ENCODE results near the gene ARHGAP6.

The ARHGAP6 gene

DNA sequence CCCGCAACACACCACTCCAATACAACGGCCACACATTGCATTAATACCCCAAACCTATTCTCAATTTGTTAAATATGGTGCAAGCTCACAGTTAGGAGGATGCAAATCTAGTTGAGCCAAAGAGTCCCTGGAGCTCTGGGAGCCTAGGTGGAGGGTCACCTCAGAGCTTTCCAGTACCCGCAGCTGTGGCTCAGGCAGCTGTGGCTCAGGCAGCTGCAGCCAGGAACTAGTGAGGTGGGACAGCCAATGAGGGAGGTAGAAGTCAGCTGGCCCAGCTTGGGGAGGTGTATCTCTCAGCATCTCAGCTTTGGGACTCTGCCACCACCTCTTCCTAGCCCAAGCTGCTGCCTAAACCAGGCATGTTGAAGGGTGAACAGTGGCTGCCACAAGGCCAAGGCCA, 36.7 kb upstream of the ARHGAP6 start:
- peaks cover 12% of the 10 kb centered on the region for H3K4me1 Mint-ChIP-seq
- peaks cover 48% of the 10 kb centered on the region for H3K9me3 Mint-ChIP-seq
- TF ChIP-seq, protein P1, sequence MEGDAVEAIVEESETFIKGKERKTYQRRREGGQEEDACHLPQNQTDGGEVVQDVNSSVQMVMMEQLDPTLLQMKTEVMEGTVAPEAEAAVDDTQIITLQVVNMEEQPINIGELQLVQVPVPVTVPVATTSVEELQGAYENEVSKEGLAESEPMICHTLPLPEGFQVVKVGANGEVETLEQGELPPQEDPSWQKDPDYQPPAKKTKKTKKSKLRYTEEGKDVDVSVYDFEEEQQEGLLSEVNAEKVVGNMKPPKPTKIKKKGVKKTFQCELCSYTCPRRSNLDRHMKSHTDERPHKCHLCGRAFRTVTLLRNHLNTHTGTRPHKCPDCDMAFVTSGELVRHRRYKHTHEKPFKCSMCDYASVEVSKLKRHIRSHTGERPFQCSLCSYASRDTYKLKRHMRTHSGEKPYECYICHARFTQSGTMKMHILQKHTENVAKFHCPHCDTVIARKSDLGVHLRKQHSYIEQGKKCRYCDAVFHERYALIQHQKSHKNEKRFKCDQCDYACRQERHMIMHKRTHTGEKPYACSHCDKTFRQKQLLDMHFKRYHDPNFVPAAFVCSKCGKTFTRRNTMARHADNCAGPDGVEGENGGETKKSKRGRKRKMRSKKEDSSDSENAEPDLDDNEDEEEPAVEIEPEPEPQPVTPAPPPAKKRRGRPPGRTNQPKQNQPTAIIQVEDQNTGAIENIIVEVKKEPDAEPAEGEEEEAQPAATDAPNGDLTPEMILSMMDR (IDR thresholded peaks at IDR 0.05) = no peak
- H3K27me3 Mint-ChIP-seq (ENCODE audit: low read depth, poor library complexity) = peaks cover 4% of the 10 kb centered on the region
- H3K27ac Mint-ChIP-seq = no peak overlapping the region
- no peaks in the 10 kb centered on the region for H3K36me3 Mint-ChIP-seq (ENCODE audit: low read depth)
- no peak for DNase-seq
- no peak overlapping the region for H3K4me3 Mint-ChIP-seq

DNA sequence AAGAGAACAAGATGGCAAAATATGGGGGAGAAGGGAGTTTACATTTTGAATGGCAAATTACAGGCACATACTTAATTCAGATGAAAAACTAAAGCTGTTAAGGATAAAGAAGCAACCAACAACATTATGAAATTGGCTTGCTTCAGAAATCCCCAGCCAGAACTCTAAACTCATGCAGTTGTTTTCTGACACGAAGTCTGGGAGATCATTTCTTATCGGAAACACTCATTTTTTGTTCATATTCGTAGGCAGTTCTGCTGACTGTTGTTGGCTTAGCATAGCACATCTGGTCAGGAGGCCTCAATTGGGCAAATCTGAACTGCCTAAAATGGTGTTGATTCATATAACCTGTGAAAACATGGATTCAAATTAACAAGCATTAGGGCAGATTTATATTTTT, 33.0 kb upstream of the ARHGAP6 start:
- no peaks in the 10 kb centered on the region for H3K36me3 Mint-ChIP-seq (ENCODE audit: low read depth)
- no peaks in the 10 kb centered on the region for H3K4me1 Mint-ChIP-seq
- H3K27me3 Mint-ChIP-seq (ENCODE audit: low read depth, poor library complexity) = peaks cover 7% of the 10 kb centered on the region
- DNase-seq = no peak
- peaks cover 33% of the 10 kb centered on the region for H3K9me3 Mint-ChIP-seq
- no peak overlapping the region for H3K27ac Mint-ChIP-seq
- H3K4me3 Mint-ChIP-seq = no peak overlapping the region
- TF ChIP-seq, protein P1 (IDR thresholded peaks at IDR 0.05) = no peak

DNA sequence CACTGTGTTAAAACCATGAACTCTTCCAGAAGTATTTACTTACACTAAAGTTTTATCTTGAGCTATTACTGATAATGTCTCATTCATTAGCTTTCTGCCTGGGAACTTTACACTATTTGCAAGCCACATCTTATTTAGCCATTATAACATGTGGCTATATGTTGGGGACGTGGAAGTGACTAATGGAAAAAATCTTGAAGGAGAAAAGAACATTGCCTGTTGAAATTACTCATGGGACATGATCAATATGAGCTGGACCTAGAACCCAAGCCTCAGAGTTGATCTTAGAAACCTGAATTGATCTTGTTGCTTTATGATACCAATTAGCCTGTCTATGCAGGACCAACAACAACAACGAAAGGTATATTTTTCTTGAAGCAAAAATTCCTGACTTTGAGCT, 22.5 kb upstream of the ARHGAP6 start:
- H3K4me3 Mint-ChIP-seq = no peak overlapping the region
- no peaks in the 10 kb centered on the region for H3K36me3 Mint-ChIP-seq (ENCODE audit: low read depth)
- peaks cover 17% of the 10 kb centered on the region for H3K4me1 Mint-ChIP-seq
- peaks cover 28% of the 10 kb centered on the region for H3K9me3 Mint-ChIP-seq
- TF ChIP-seq, protein P1 (IDR thresholded peaks at IDR 0.05) = no peak
- no peak for DNase-seq
- peaks cover 8% of the 10 kb centered on the region for H3K27me3 Mint-ChIP-seq (ENCODE audit: low read depth, poor library complexity)
- no peak overlapping the region for H3K27ac Mint-ChIP-seq

DNA sequence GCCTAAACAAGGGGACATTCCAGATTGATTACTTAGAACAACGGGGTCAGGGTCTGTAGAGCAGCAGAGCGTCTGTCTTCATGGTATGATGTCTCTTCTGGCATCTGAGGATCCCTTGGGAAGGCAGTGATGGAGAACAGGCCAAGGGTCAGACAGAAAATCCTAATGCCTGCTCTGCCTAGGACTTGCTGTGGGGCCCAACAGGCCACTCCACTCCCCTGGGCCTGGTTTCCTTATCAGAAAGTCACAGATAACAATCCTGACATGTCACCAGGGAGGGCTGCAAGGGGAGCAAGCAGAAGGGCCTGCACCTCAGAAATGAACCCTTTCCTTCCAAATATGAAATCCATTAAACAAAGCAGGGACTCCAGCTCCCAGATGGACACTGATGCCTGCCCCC, 21.4 kb upstream of the ARHGAP6 start:
- peaks cover 8% of the 10 kb centered on the region for H3K27me3 Mint-ChIP-seq (ENCODE audit: low read depth, poor library complexity)

DNA sequence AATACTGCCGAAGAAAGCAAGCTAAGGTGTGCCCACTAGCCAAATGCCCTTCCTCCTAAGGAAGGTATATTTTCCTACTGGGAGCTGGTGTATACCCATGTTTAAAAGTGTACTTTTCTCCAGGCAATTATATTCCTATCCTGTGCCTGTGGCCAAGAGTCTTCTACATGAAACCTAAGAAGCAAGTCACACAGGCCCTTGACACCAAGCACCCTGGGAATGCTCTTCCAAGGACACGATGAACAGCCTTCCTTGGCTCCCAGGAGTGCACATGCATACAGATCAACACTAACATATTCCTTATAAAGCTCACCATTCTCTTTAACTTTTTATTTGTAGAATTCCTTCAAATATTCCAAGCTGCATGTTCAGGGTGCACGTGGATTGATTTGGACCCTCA, 17.3 kb upstream of the ARHGAP6 start:
- Mint-ChIP-seq H3K27me3 (ENCODE audit: low read depth, poor library complexity) (no peaks in the 10 kb centered on the region), H3K36me3 (ENCODE audit: low read depth) (no peaks in the 10 kb centered on the region), H3K4me3 (no peak overlapping the region), H3K27ac (no peak overlapping the region), H3K9me3 (peaks cover 15% of the 10 kb centered on the region), H3K4me1 (peaks cover 11% of the 10 kb centered on the region)
- DNase-seq = no peak
- TF ChIP-seq, protein P1 (IDR thresholded peaks at IDR 0.05) = no peak

More for the DNA sequence above, 21.4 kb upstream of the ARHGAP6 start:
- Mint-ChIP-seq H3K9me3 (peaks cover 20% of the 10 kb centered on the region), H3K4me3 (no peak overlapping the region), H3K36me3 (ENCODE audit: low read depth) (no peaks in the 10 kb centered on the region), H3K27ac (no peak overlapping the region), H3K4me1 (peaks cover 17% of the 10 kb centered on the region)
- TF ChIP-seq, protein P1 (IDR thresholded peaks at IDR 0.05) = no peak
- no peak for DNase-seq

DNA sequence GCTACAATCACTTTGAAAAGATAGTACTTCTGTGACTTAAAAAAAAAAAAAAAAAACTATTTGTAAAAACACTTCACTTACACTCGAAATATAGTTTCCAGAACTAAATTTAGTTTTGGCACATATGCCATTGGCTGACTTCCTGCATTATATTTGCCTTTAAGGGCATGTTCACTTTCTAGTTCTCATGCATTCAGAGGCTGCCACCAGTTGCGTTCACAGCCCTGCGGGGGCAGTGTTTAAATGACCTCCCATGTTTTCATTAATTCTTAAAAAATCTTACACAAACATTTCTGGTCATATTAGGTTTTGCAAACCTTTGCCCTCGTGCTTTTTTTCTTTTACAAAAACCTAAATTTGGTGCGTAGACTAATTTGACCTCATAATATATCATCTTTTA, 12.4 kb upstream of the ARHGAP6 start:
- Mint-ChIP-seq H3K4me3 (no peak overlapping the region), H3K27me3 (ENCODE audit: low read depth, poor library complexity) (peaks cover 9% of the 10 kb centered on the region), H3K36me3 (ENCODE audit: low read depth) (no peaks in the 10 kb centered on the region), H3K9me3 (peaks cover 24% of the 10 kb centered on the region), H3K4me1 (no peaks in the 10 kb centered on the region), H3K27ac (no peak overlapping the region)
- TF ChIP-seq, protein P1 (IDR thresholded peaks at IDR 0.05) = peak; percentile 38
- DNase-seq = no peak
